H1 (cell line): ENCODE measurements around the gene PPARD.

Source experiments
- FOSL1 ChIP-seq: IDR thresholded peaks from 2 replicates; pipeline ENCODE4 v1.6.1; 2011; ENCODE audit warnings: mild to moderate bottlenecking, low read depth, low read length, moderate library complexity; ENCODE audit not compliant: insufficient read depth
- GABPA ChIP-seq: IDR thresholded peaks from 2 replicates; pipeline ENCODE4 v1.6.1; 2011; ENCODE audit warnings: mild to moderate bottlenecking, low read length, moderate library complexity, borderline replicate concordance; ENCODE audit not compliant: insufficient read depth
- JUND ChIP-seq: IDR thresholded peaks from 2 replicates; pipeline ENCODE4 v1.6.1; 2011; ENCODE audit warnings: mild to moderate bottlenecking, improper control_type of control experiment, low read length
- POLR2A ChIP-seq, 2 experiments: IDR thresholded peaks; 1 replicate in 1 of 2; 2 replicates in 1 of 2; pipeline ENCODE4 v1.6.1; 2011; ENCODE audit warnings: low read depth in 2 of 2, low read length in 2 of 2, mild to moderate bottlenecking in 2 of 2; ENCODE audit errors: control extremely low read depth in 1 of 2
- SP1 ChIP-seq: IDR thresholded peaks from 2 replicates; pipeline ENCODE4 v1.6.1; 2011; ENCODE audit warnings: low read depth, low read length
- TAF7 ChIP-seq: optimal IDR thresholded peaks from 2 replicates; pipeline ENCODE3; 2011; ENCODE audit warnings: low read depth, mild to moderate bottlenecking, inconsistent platforms, low read length, moderate library complexity, borderline replicate concordance
- TBP ChIP-seq: IDR thresholded peaks from 2 replicates; pipeline ENCODE4 v1.6.1; 2011; ENCODE audit warnings: low read depth, low read length, improper control_type of control experiment
- TF ChIP-seq, protein P1 (sequence below), 3 experiments: IDR thresholded peaks; 1 replicate in 2 of 3; 2 replicates in 1 of 3; pipeline versions ENCODE4 v1.5.1 to v1.6.1; 2011; ENCODE audit warnings: low read length in 3 of 3, mild to moderate bottlenecking in 3 of 3, inconsistent platforms in 2 of 3, low read depth in 1 of 3, moderate library complexity in 1 of 3; ENCODE audit not compliant: insufficient read depth in 1 of 3; ENCODE audit errors: control extremely low read depth in 1 of 3

GRCh38 chr6:35367646-35368037, 25.3 kb downstream of the PPARD start:
- TF ChIP-seq, protein P1, sequence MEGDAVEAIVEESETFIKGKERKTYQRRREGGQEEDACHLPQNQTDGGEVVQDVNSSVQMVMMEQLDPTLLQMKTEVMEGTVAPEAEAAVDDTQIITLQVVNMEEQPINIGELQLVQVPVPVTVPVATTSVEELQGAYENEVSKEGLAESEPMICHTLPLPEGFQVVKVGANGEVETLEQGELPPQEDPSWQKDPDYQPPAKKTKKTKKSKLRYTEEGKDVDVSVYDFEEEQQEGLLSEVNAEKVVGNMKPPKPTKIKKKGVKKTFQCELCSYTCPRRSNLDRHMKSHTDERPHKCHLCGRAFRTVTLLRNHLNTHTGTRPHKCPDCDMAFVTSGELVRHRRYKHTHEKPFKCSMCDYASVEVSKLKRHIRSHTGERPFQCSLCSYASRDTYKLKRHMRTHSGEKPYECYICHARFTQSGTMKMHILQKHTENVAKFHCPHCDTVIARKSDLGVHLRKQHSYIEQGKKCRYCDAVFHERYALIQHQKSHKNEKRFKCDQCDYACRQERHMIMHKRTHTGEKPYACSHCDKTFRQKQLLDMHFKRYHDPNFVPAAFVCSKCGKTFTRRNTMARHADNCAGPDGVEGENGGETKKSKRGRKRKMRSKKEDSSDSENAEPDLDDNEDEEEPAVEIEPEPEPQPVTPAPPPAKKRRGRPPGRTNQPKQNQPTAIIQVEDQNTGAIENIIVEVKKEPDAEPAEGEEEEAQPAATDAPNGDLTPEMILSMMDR (IDR thresholded peaks at IDR 0.05; ENCODE audit: control extremely low read depth in 1 of 3, insufficient read depth in 1 of 3, low read depth in 1 of 3, low read length in 3 of 3): no peak
- no peak for TF ChIP-seq POLR2A (IDR thresholded peaks at IDR 0.05; ENCODE audit: control extremely low read depth in 1 of 2, low read depth in 2 of 2, low read length in 2 of 2)
- TF ChIP-seq GABPA: no peak
- no peak for TF ChIP-seq FOSL1
- TF ChIP-seq JUND: no peak
- no peak for TF ChIP-seq TAF7
- no peak for TF ChIP-seq SP1
- no peak for TF ChIP-seq TBP
